Endodermal cell (in vitro differentiated cells): ENCODE data around the gene CCDC38. TPM values are rescaled to one million over a fixed set of nuclear protein-coding genes. Genes with fewer than 3 reads are reported as not detected.

Experiments
- DNase-seq: peaks from one replicate; pipeline ENCODE4 v3.0.0-alpha.2; 2017
- H3K27ac ChIP-seq: 2 replicates; pipeline ENCODE4 v1.5.1; 2013; ENCODE audit warnings: mild to moderate bottlenecking, low read depth, low read length, moderate library complexity
- H3K27me3 ChIP-seq: 2 replicates; pipeline ENCODE4 v1.6.1; 2013; ENCODE audit warnings: mild to moderate bottlenecking, low read length, moderate library complexity; ENCODE audit not compliant: insufficient read depth, control insufficient read depth, poor library complexity, severe bottlenecking
- H3K36me3 ChIP-seq: 2 replicates; pipeline ENCODE4 v1.7.0; 2013; ENCODE audit warnings: mild to moderate bottlenecking, low read length, moderate library complexity; ENCODE audit not compliant: control insufficient read depth, insufficient read depth
- H3K4me1 ChIP-seq: one replicate; pipeline ENCODE4 v1.7.0; 2013; ENCODE audit warnings: low read length; ENCODE audit not compliant: control insufficient read depth, insufficient read depth
- H3K4me3 ChIP-seq: 2 replicates; pipeline ENCODE4 v1.5.1; 2013; ENCODE audit warnings: mild to moderate bottlenecking, low read length, moderate library complexity
- H3K9ac ChIP-seq: 2 replicates; pipeline ENCODE4 v1.6.1; 2013; ENCODE audit warnings: mild to moderate bottlenecking, low read length, moderate library complexity; ENCODE audit not compliant: poor library complexity, severe bottlenecking; ENCODE audit errors: extremely low read depth
- H3K9me3 ChIP-seq: 2 replicates; pipeline ENCODE4 v1.6.1; 2013; ENCODE audit warnings: mild to moderate bottlenecking, low read length, moderate library complexity; ENCODE audit not compliant: control insufficient read depth
- H3K27ac Mint-ChIP-seq: 2 replicates; pipeline ENCODE4 v1.8.0; 2020; ENCODE audit warnings: mixed read lengths
- H3K27me3 Mint-ChIP-seq: 2 replicates; pipeline ENCODE4 v1.8.0; 2021; ENCODE audit warnings: mild to moderate bottlenecking, mixed read lengths; ENCODE audit not compliant: insufficient read depth
- H3K36me3 Mint-ChIP-seq: 2 replicates; pipeline ENCODE4 v1.8.0; 2020; ENCODE audit warnings: low read depth, mixed read lengths
- H3K4me1 Mint-ChIP-seq: 2 replicates; pipeline ENCODE4 v1.8.0; 2020; ENCODE audit warnings: mixed read lengths
- H3K4me3 Mint-ChIP-seq: 2 replicates; pipeline ENCODE4 v1.8.0; 2020; ENCODE audit warnings: mild to moderate bottlenecking, moderate library complexity, mixed read lengths
- H3K9me3 Mint-ChIP-seq: 2 replicates; pipeline ENCODE4 v1.8.0; 2020; ENCODE audit warnings: mild to moderate bottlenecking, mixed read lengths
- CTCF ChIP-seq: fragments of 200-600 bp; sonication (generic); conservative IDR thresholded peaks from 2 replicates; pipeline ENCODE4 v1.5.0; 2021; ENCODE audit warnings: antibody characterized with exemption, mild to moderate bottlenecking
- WGBS, 2 experiments: methylation state at CpG; one replicate each; pipeline versions ENCODE4 v1.1.5 to v1.1.7; 2013; ENCODE audit warnings: missing lambda C conversion rate in 2 of 2, mixed read lengths in 1 of 2; ENCODE audit not compliant: insufficient coverage in 1 of 2, insufficient read length in 1 of 2; 5-methylcytosine and 5-hydroxymethylcytosine counted together
- total RNA-seq, 2 donors: library from RNA; stranded (reverse); fragmentation: NEBNext Ultra II Directional in 1 of 2; extraction: Animal tissue kit (Norgen Biotek cat#: 25700) in 1 of 2; gene quantifications; 2 replicates in 1 of 2; 3 replicates in 1 of 2; pipeline ENCODE4 v1.2.1, GENCODE V29; 2021

Gene CCDC38
- total RNA-seq, 2 donors from 2014 or later = 0.35 TPM

- 75 to 90% methylated on average over 5 to 6 of the region's 6 CpGs for WGBS, 2 experiments
- no peak for TF ChIP-seq CTCF
- Histone ChIP-seq H3K27me3 (peaks cover 12% of the 10 kb centered on the region), H3K4me1 (no peaks in the 10 kb centered on the region), H3K9ac (no peak overlapping the region), H3K36me3 (no peaks in the 10 kb centered on the region), H3K27ac (no peak overlapping the region), H3K4me3 (no peak overlapping the region), H3K9me3 (no peaks in the 10 kb centered on the region)
- H3K4me1 Mint-ChIP-seq = peaks cover 11% of the 10 kb centered on the region
- H3K36me3 Mint-ChIP-seq = no peaks in the 10 kb centered on the region
- no peak overlapping the region for H3K27ac Mint-ChIP-seq
- no peak overlapping the region for H3K4me3 Mint-ChIP-seq
- no peaks in the 10 kb centered on the region for H3K9me3 Mint-ChIP-seq
- no peak for DNase-seq
- peaks cover 13% of the 10 kb centered on the region for H3K27me3 Mint-ChIP-seq
These were observed 1.9 kb downstream of the CCDC38 start for GRCh38 chr12:95940514-95940913.

GRCh38 chr12:95922231-95922630 lies 20.2 kb downstream of the CCDC38 start:
- Mint-ChIP-seq H3K27me3 (peaks cover 6% of the 10 kb centered on the region), H3K9me3 (peaks cover 17% of the 10 kb centered on the region), H3K36me3 (no peaks in the 10 kb centered on the region), H3K4me3 (no peak overlapping the region), H3K4me1 (no peaks in the 10 kb centered on the region), H3K27ac (no peak overlapping the region)
- Histone ChIP-seq H3K9ac (no peak overlapping the region), H3K27ac (no peak overlapping the region), H3K9me3 (no peaks in the 10 kb centered on the region), H3K36me3 (no peaks in the 10 kb centered on the region), H3K4me3 (no peak overlapping the region), H3K4me1 (no peaks in the 10 kb centered on the region), H3K27me3 (no peaks in the 10 kb centered on the region)
- DNase-seq = no peak
- no peak for TF ChIP-seq CTCF
- 80 to 94% methylated on average over 1 to 2 of the region's 3 CpGs for WGBS, 2 experiments

- Histone ChIP-seq H3K4me3 (no peak overlapping the region), H3K36me3 (no peaks in the 10 kb centered on the region), H3K9me3 (no peaks in the 10 kb centered on the region), H3K27me3 (no peaks in the 10 kb centered on the region), H3K9ac (no peak overlapping the region), H3K27ac (no peak overlapping the region), H3K4me1 (no peaks in the 10 kb centered on the region)
- Mint-ChIP-seq H3K4me3 (no peak overlapping the region), H3K4me1 (no peaks in the 10 kb centered on the region), H3K9me3 (peaks cover 8% of the 10 kb centered on the region), H3K27me3 (peaks cover 11% of the 10 kb centered on the region), H3K36me3 (no peaks in the 10 kb centered on the region), H3K27ac (no peak overlapping the region)
- DNase-seq = no peak
- no peak for TF ChIP-seq CTCF
- 88 to 97% methylated on average over 3 to 6 of the region's 6 CpGs for WGBS, 2 experiments
These were observed 23.3 kb downstream of the CCDC38 start for GRCh38 chr12:95919110-95919509.
